K562 (cell line): ENCODE results near the gene AJUBA. TPM values are rescaled to one million over a fixed set of nuclear protein-coding genes. Genes with fewer than 3 reads are reported as not detected.
A peak's percentile ranks its signal among the peaks of the same experiment; 100 is the strongest.

Source experiments
- ATAC-seq: fragments of 200-7000 bp; cut with Tn5 transposase; 3 replicates; pipeline ENCODE4 v1.9.1; 2020; ENCODE audit warnings: moderate library complexity
- BruUV-seq: library from RNA; stranded (reverse); fragments of 400-500 nt; replicated peaks from 2 replicates; lab custom pipeline; 2021; lab: Mats Ljungman, UMichigan
- CTCF ChIA-PET: fragments of 300-600 bp; formaldehyde crosslinking; extraction: SDS; loops from one replicate; lab custom pipeline; 2021; ENCODE audit warnings: low intra/inter-chr PET ratio; lab: Yijun Ruan, JAX
- POLR2A ChIA-PET: fragments of 300-600, 350-650 bp; sonication (Branson Sonifier 250); formaldehyde crosslinking; extraction: SDS; loops from one replicate; lab custom pipeline; 2021; ENCODE audit warnings: antibody characterized with exemption, inconsistent platforms; lab: Yijun Ruan, JAX
- DNase-seq, 4 experiments: peaks; one replicate each; pipeline versions ENCODE4 v3.0.0 to v3.0.0-alpha.2; 2011 to 2018; ENCODE audit warnings: low spot score in 3 of 4, mixed read lengths in 3 of 4; ENCODE audit errors: extremely low read depth in 1 of 4
- FAIRE-seq: peaks from 2 replicates; lab custom pipeline; 2011; peaks lifted over from hg19 to GRCh38; lab: Jason Lieb, UNC
- H2AFZ ChIP-seq: 2 replicates; pipeline ENCODE4 v1.6.0; 2011; ENCODE audit warnings: low read depth, low read length, control low read depth, inconsistent platforms
- H3K27ac ChIP-seq: fragments of 200-600 bp; 3 replicates; pipeline ENCODE4 v1.8.0; 2011; ENCODE audit warnings: low read depth, mild to moderate bottlenecking, control low read depth, inconsistent platforms, low read length, moderate library complexity, mixed read lengths; ENCODE audit errors: extremely low read depth
- H3K27me3 ChIP-seq, 2 experiments: fragments of 300-600 bp in 1 of 2; 2 replicates in 1 of 2; 3 replicates in 1 of 2; pipeline versions ENCODE4 v1.6.0 to v1.8.0; 2011; ENCODE audit warnings: inconsistent platforms in 2 of 2, low read length in 2 of 2, mild to moderate bottlenecking in 1 of 2, mixed read lengths in 1 of 2, moderate library complexity in 1 of 2; ENCODE audit not compliant: control insufficient read depth in 2 of 2, insufficient read depth in 2 of 2
- H3K36me3 ChIP-seq: fragments of 300-600 bp; 3 replicates; pipeline ENCODE4 v1.8.0; 2011; ENCODE audit warnings: mild to moderate bottlenecking, low read length, inconsistent platforms; ENCODE audit not compliant: control insufficient read depth, insufficient read depth
- H3K4me1 ChIP-seq, 2 experiments: fragments of 200-600 bp in 1 of 2; replicated peaks in 1 of 2; 2 replicates in 1 of 2; 3 replicates in 1 of 2; pipeline versions ENCODE4 v1.5.1 to v1.8.0; 2011; ENCODE audit warnings: inconsistent platforms in 2 of 2, low read length in 2 of 2, mild to moderate bottlenecking in 1 of 2, mixed read lengths in 1 of 2, moderate library complexity in 1 of 2; ENCODE audit not compliant: control insufficient read depth in 2 of 2, insufficient read depth in 2 of 2
- H3K4me2 ChIP-seq: 2 replicates; pipeline ENCODE4 v1.6.1; 2011; ENCODE audit warnings: low read length, control low read depth, inconsistent platforms, mixed read lengths; ENCODE audit not compliant: insufficient read depth
- H3K4me3 ChIP-seq: fragments of 200-600 bp; sonication (generic), shearing (Covaris generic); 2 replicates; pipeline ENCODE4 v1.5.1; 2016; ENCODE audit warnings: control low read depth, inconsistent platforms
- H3K79me2 ChIP-seq: fragments of 200-600 bp; 3 replicates; pipeline ENCODE4 v1.8.0; 2011; ENCODE audit warnings: low read length, inconsistent platforms; ENCODE audit not compliant: control insufficient read depth, insufficient read depth
- H3K9ac ChIP-seq, 2 experiments: 2 replicates each; pipeline versions ENCODE4 v1.6.0 to v1.6.1; 2011; ENCODE audit warnings: low read depth in 2 of 2, low read length in 2 of 2, control low read depth in 1 of 2, inconsistent platforms in 1 of 2, mild to moderate bottlenecking in 1 of 2, mixed read lengths in 1 of 2; ENCODE audit not compliant: insufficient read depth in 1 of 2
- H3K9me1 ChIP-seq: one replicate; pipeline ENCODE4 v1.6.0; 2011; ENCODE audit warnings: inconsistent platforms, mild to moderate bottlenecking, low read length, moderate library complexity; ENCODE audit not compliant: control insufficient read depth, insufficient read depth
- H3K9me3 ChIP-seq: replicated peaks from 2 replicates; pipeline ENCODE4 v1.5.1; 2011; ENCODE audit warnings: low read depth, low read length, inconsistent platforms; ENCODE audit not compliant: control insufficient read depth, insufficient read depth
- H4K20me1 ChIP-seq: replicated peaks from 2 replicates; pipeline ENCODE4 v1.6.1; 2011; ENCODE audit warnings: low read length, inconsistent platforms, mixed read lengths; ENCODE audit not compliant: control insufficient read depth, insufficient read depth
- BHLHE40 ChIP-seq: IDR thresholded peaks from 2 replicates; pipeline ENCODE4 v1.6.1; 2011; ENCODE audit warnings: low read length, improper control_type of control experiment
- CC2D1A ChIP-seq: fragments of 450-650 bp; IDR thresholded peaks from 2 replicates; pipeline ENCODE4 v1.6.1; 2017; ENCODE audit warnings: mild to moderate bottlenecking
- HDGF ChIP-seq: fragments of 450-650 bp; IDR thresholded peaks from 2 replicates; pipeline ENCODE4 v1.6.1; 2016
- HIVEP1 ChIP-seq: fragments of 250-450 bp; sonication (Bioruptor Pico); IDR thresholded peaks from 2 replicates; pipeline ENCODE4 v1.4.0; 2020; ENCODE audit warnings: mild to moderate bottlenecking
- PKNOX1 ChIP-seq: fragments of 450-650 bp; IDR thresholded peaks from 2 replicates; pipeline ENCODE4 v1.6.1; 2016
- SMARCB1 ChIP-seq: IDR thresholded peaks from 2 replicates; pipeline ENCODE4 v1.6.1; 2011; ENCODE audit warnings: improper control_type of control experiment, low read depth; ENCODE audit not compliant: insufficient read length
- SNRNP70 ChIP-seq: fragments of 200-400 bp; formaldehyde crosslinking; optimal IDR thresholded peaks from 2 replicates; pipeline ENCODE3; 2017; ENCODE audit warnings: low read depth, low read length
- TCF3 ChIP-seq: sonication (generic); formaldehyde crosslinking; IDR thresholded peaks from 2 replicates; pipeline ENCODE4 v1.4.0; 2020; ENCODE audit warnings: mild to moderate bottlenecking, missing genetic modification reagents
- ZNF12 ChIP-seq: sonication (generic); formaldehyde crosslinking; IDR thresholded peaks from 2 replicates; pipeline ENCODE4 v1.4.0; 2020; ENCODE audit warnings: mild to moderate bottlenecking, missing genetic modification reagents
- ZNF140 ChIP-seq: fragments of 250-450 bp; sonication (Bioruptor Pico); IDR thresholded peaks from 2 replicates; pipeline ENCODE4 v1.8.0; 2021; ENCODE audit warnings: moderate library complexity, mild to moderate bottlenecking, inconsistent platforms
- ZNF561 ChIP-seq: fragments of 450-650 bp; formaldehyde crosslinking; conservative IDR thresholded peaks from 2 replicates; pipeline ENCODE4 v1.4.0; 2020; ENCODE audit warnings: mild to moderate bottlenecking, moderate library complexity
- WGBS: fragments of 100-300 bp; shearing (Covaris generic); methylation state at CpG from one replicate; pipeline ENCODE4 v1.1.6; 2016; ENCODE audit warnings: low coverage, mixed read lengths; ENCODE audit not compliant: insufficient coverage; ENCODE audit errors: missing lambda C conversion rate; 5-methylcytosine and 5-hydroxymethylcytosine counted together
- in situ Hi-C: fragments of 300-500 bp; cut with MboI; formaldehyde crosslinking; loops from 4 replicates; pipeline ENCODE4 v1.15.0; 2018; ENCODE audit warnings: inconsistent platforms, mixed read lengths
- intact Hi-C: fragments of 100-400 bp; cut with micrococcal nuclease; formaldehyde crosslinking; loops from 2 replicates; pipeline ENCODE4 v1.14.2; 2022
- polyA plus RNA-seq, 8 experiments: library from polyadenylated mRNA; depleted of rRNA in 4 of 8; stranded (reverse) in 5 of 8; unstranded in 3 of 8; fragments of >200 nt; fragmentation: Nextera tagmentation in 2 of 8; fragmentation: Illumina TruSeq in 1 of 8; extraction: Ambion mirVana in 2 of 8; extraction: Trizol in 1 of 8; gene quantifications; 2 replicates each; pipeline versions ENCODE4 v1.2.1 to v1.2.3, GENCODE V29; 2011 to 2014; ENCODE audit warnings: inconsistent platforms in 1 of 8, missing spikeins in 1 of 8
- total RNA-seq, 7 experiments: library from RNA; depleted of rRNA in 6 of 7; stranded (reverse); fragments of >200 nt in 6 of 7; fragmentation: Illumina TruSeq in 2 of 7; extraction: Trizol in 2 of 7; gene quantifications; 2 replicates each; pipeline versions ENCODE4 v1.2.1 to v1.2.3, GENCODE V29; 2011 to 2021; ENCODE audit warnings: low replicate concordance in 1 of 7
- TF ChIP-seq, protein P1 (sequence below): IDR thresholded peaks from 2 replicates; pipeline ENCODE4 v1.6.1; 2011; ENCODE audit warnings: borderline replicate concordance, low read depth, mild to moderate bottlenecking, moderate library complexity, low read length; ENCODE audit not compliant: insufficient read depth, poor library complexity, severe bottlenecking

The AJUBA gene
- total and polyA plus RNA-seq, 9 of the 15 experiments (the other 6 are each of a cell fraction or from before 2014, with no cell fraction given), result 0.73 to 4.7 (median 2.8) TPM

DNA sequence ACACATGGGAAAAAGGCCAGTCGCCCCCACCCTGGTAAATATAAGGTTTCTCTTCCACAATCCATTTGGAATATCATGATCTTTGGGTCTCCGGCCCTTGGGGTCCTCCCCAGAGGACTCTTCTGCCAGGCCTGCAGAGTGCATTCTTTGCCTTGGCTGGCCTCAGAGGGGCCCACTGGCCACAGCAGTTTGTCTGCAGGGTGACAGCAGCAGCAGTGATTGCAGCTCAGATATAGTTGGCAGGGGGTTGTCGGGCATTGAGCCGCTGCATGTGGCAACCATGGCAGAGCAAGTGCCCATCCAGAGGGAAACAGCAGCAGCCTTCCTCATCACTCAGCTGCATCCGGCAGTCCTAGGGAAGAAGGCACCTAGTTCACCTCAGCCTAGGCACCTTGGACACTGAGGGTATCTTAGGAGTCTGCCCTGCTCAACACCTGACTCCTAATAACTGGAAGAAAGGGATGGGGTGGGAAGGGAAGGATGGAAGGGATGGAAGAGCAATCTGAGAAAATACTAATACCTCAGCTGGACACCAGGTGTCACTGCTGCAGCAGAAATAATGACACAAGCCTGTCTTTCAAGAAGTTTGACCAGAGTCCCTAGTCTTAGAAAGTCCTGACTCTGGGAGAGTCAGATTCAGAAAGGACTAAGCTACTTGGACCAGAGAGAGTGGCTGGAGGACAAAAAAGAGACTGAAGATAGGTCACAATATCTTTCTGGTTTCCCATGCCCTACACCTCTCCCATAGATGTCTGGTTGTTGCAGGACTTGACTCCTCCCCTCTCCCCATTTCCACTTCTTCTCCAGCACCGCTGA is 8.9 kb downstream of the AJUBA start:
- no TSS peak for BruUV-seq
- ChIA-PET CTCF (interaction anchor here (0.6 to 2.6 kb wide), 8 partner anchors 9 to 416 kb away, joined by 3 to 27 read pairs (median 6); partner anchors contain the start of genes AJUBA and CDH24), POLR2A (interaction anchor here (0.7 to 2.7 kb wide), 7 partner anchors 11 to 122 kb away, joined by 3 to 18 read pairs (median 6); partner anchors contain the start of genes ACIN1 and C14orf119)
- Histone ChIP-seq H3K9me1 (no peaks in the 10 kb centered on the region), H3K27me3 (no peaks in the 10 kb centered on the region), H3K9ac (no peak overlapping the region; a peak in 1 of 4 replicates), H2AFZ (no peak overlapping the region), H3K27ac (no peak overlapping the region), H3K36me3 (no peaks in the 10 kb centered on the region), H3K4me1 (peaks cover 19 to 21% of the 10 kb centered on the region in 2 experiments), H3K4me2 (no peak overlapping the region), H3K79me2 (no peaks in the 10 kb centered on the region), H3K9me3 (no peaks in the 10 kb centered on the region), H4K20me1 (no peaks in the 10 kb centered on the region), H3K4me3 (no peak overlapping the region)
- in situ Hi-C loops, result no loop called here
- DNase-seq, result peak; percentile 43 to 75 (median 54)
- 14% methylated on average over 6 of the region's 6 CpGs for WGBS
- ATAC-seq, result peak; percentile 77
- FAIRE-seq, result peak; percentile 98
- intact Hi-C loops, result loop anchor here (1.0 to 5.0 kb wide), 3 partner anchors 10 to 134 kb away; no protein-coding TSS in a partner anchor
- TF ChIP-seq HIVEP1 (CRISPR knock-in tag) (no peak), ZNF140 (no peak), ZNF561 (CRISPR knock-in tag) (no peak), SNRNP70 (no peak), HDGF (no peak), SMARCB1 (no peak), ZNF12 (CRISPR knock-in tag) (no peak), BHLHE40 (no peak), TCF3 (CRISPR knock-in tag) (no peak), PKNOX1 (0 out of 2 replicates have a peak, but pooled peaks have one; percentile 25), CC2D1A (peak; percentile 51; the same call in 1 of the 2 replicates)
- TF ChIP-seq, protein P1, sequence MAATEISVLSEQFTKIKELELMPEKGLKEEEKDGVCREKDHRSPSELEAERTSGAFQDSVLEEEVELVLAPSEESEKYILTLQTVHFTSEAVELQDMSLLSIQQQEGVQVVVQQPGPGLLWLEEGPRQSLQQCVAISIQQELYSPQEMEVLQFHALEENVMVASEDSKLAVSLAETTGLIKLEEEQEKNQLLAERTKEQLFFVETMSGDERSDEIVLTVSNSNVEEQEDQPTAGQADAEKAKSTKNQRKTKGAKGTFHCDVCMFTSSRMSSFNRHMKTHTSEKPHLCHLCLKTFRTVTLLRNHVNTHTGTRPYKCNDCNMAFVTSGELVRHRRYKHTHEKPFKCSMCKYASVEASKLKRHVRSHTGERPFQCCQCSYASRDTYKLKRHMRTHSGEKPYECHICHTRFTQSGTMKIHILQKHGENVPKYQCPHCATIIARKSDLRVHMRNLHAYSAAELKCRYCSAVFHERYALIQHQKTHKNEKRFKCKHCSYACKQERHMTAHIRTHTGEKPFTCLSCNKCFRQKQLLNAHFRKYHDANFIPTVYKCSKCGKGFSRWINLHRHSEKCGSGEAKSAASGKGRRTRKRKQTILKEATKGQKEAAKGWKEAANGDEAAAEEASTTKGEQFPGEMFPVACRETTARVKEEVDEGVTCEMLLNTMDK, result no peak
